ENCODE measurements around the gene AMIGO3. TPM values are rescaled to one million over a fixed set of nuclear protein-coding genes. Genes with fewer than 3 reads are reported as not detected.
A peak's percentile ranks its signal among the peaks of the same experiment; 100 is the strongest.

AMIGO3 gene
- total and polyA plus RNA-seq, 2 experiments from 2014 or later, result 0.18 TPM; not detected in 1

GRCh38 chr3:49702672-49703071, 16.8 kb downstream of the AMIGO3 start:
- in situ Hi-C loops (cut with MboI), result no loop called here
- Histone ChIP-seq H3K27ac (no peak overlapping the region), H2AFZ (no peak overlapping the region), H4K20me1 (ENCODE audit: insufficient read depth) (no peaks in the 10 kb centered on the region), H3K27me3 (replicated peaks; ENCODE audit: insufficient read depth) (no peaks in the 10 kb centered on the region), H3K79me2 (ENCODE audit: insufficient read depth) (no peaks in the 10 kb centered on the region), H3K36me3 (ENCODE audit: low read depth) (no peaks in the 10 kb centered on the region), H3K9ac (no peak overlapping the region), H3F3A (ENCODE audit: insufficient read depth) (0 out of 2 replicates have a peak, but pooled peaks cover 4% of the 10 kb centered on the region), H3K4me3 (no peak overlapping the region), H3K9me2 (ENCODE audit: insufficient read depth) (no peaks in the 10 kb centered on the region), H3K4me1 (ENCODE audit: insufficient read depth) (no peaks in the 10 kb centered on the region), H3K9me3 (ENCODE audit: low read depth) (no peaks in the 10 kb centered on the region), H3K4me2 (ENCODE audit: unreplicated experiment) (no peak overlapping the region)
- no peak for TF ChIP-seq EZH2 (IDR thresholded peaks at IDR 0.05; ENCODE audit: insufficient read depth, poor library complexity, severe bottlenecking)
- WGBS, 2 experiments (ENCODE audit: low coverage in 1 of 2, low lambda C conversion rate in 2 of 2, missing lambda C conversion rate in 2 of 2), result 86 to 88% methylated on average over 10 to 11 of the region's 11 CpGs
- no peak for DNase-seq

GRCh38 chr3:49701388-49702077, 18.0 kb downstream of the AMIGO3 start:
- no peaks in the 10 kb centered on the region for H3K9me3 ChIP-seq (ENCODE audit: low read depth)
- WGBS, 2 experiments (ENCODE audit: low coverage in 1 of 2, low lambda C conversion rate in 2 of 2, missing lambda C conversion rate in 2 of 2), result 92% methylated on average over 16 to 21 of the region's 21 CpGs
- no peaks in the 10 kb centered on the region for H3K27me3 ChIP-seq (replicated peaks; ENCODE audit: insufficient read depth)
- H3K79me2 ChIP-seq (ENCODE audit: insufficient read depth), result no peaks in the 10 kb centered on the region
- H3K36me3 ChIP-seq (ENCODE audit: low read depth), result no peaks in the 10 kb centered on the region
- no peaks in the 10 kb centered on the region for H3K4me1 ChIP-seq (ENCODE audit: insufficient read depth)
- no peaks in the 10 kb centered on the region for H4K20me1 ChIP-seq (ENCODE audit: insufficient read depth)
- H3K9ac ChIP-seq, result no peak overlapping the region
- TF ChIP-seq EZH2phosphoT487 (IDR thresholded peaks at IDR 0.05; ENCODE audit: insufficient read depth, low read depth) (no peak), EZH2 (IDR thresholded peaks at IDR 0.05; ENCODE audit: insufficient read depth, poor library complexity, severe bottlenecking) (no peak)
- H3K9me2 ChIP-seq (ENCODE audit: insufficient read depth), result no peaks in the 10 kb centered on the region
- H2AFZ ChIP-seq, result no peak overlapping the region
- H3K4me2 ChIP-seq (ENCODE audit: unreplicated experiment), result no peak overlapping the region
- H3F3A ChIP-seq (ENCODE audit: insufficient read depth), result 0 out of 2 replicates have a peak, but pooled peaks cover under 1% of the 10 kb centered on the region
- in situ Hi-C loops (cut with MboI), result no loop called here
- DNase-seq, result peak; percentile 39
- H3K4me3 ChIP-seq, result no peak overlapping the region
- H3K27ac ChIP-seq, result no peak overlapping the region

DNA sequence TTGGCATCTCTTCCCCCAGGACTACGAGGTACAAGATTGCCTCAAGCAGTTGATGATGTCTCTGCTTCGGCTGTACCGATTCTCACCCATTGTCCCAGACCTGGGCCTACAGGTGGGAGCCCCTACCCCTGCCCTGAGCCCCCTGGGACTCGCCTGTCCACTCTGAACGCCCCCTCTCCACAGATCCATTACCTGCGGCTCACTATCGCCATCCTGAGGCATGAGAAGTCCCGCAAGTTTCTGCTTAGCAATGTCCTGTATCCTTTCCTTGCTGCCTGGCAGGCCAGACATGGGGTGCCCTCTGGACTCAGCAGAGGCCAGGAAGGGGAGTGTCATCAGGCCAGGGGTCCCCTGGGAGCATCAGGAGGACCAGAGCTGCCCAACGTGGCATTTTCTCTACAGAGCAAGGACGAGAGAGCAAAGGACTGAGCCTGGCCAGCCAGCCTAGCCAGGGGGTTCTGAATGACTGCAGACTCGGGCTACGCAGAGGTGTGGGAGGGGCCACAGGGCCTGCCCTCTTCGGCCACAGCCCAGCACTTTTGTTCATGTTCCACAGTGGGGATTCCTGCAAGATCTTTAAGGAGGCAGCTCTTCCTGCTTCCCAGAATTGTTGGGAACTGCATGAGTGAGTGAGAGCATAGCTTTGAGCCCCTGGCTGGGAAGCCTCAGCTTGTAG, 18.9 kb downstream of the AMIGO3 start:
- H3K9me3 ChIP-seq (ENCODE audit: low read depth), result no peaks in the 10 kb centered on the region
- H3K79me2 ChIP-seq (ENCODE audit: insufficient read depth), result no peaks in the 10 kb centered on the region
- H4K20me1 ChIP-seq (ENCODE audit: insufficient read depth), result no peaks in the 10 kb centered on the region
- no peaks in the 10 kb centered on the region for H3K27me3 ChIP-seq (replicated peaks; ENCODE audit: insufficient read depth)
- no peak overlapping the region for H2AFZ ChIP-seq
- no peak overlapping the region for H3K4me2 ChIP-seq (ENCODE audit: unreplicated experiment)
- H3K36me3 ChIP-seq (ENCODE audit: low read depth), result no peaks in the 10 kb centered on the region
- H3K4me3 ChIP-seq, result no peak overlapping the region
- H3F3A ChIP-seq (ENCODE audit: insufficient read depth), result no peaks in the 10 kb centered on the region
- no peaks in the 10 kb centered on the region for H3K9me2 ChIP-seq (ENCODE audit: insufficient read depth)
- DNase-seq, result no peak
- 74 to 75% methylated on average over 13 of the region's 13 CpGs for WGBS, 2 experiments (ENCODE audit: low coverage in 1 of 2, low lambda C conversion rate in 2 of 2, missing lambda C conversion rate in 2 of 2)
- H3K9ac ChIP-seq, result no peak overlapping the region
- in situ Hi-C loops (cut with MboI), result no loop called here
- H3K27ac ChIP-seq, result no peak overlapping the region
- TF ChIP-seq EZH2 (IDR thresholded peaks at IDR 0.05; ENCODE audit: insufficient read depth, poor library complexity, severe bottlenecking) (no peak), EZH2phosphoT487 (IDR thresholded peaks at IDR 0.05; ENCODE audit: insufficient read depth, low read depth) (no peak)
- no peaks in the 10 kb centered on the region for H3K4me1 ChIP-seq (ENCODE audit: insufficient read depth)

DNA sequence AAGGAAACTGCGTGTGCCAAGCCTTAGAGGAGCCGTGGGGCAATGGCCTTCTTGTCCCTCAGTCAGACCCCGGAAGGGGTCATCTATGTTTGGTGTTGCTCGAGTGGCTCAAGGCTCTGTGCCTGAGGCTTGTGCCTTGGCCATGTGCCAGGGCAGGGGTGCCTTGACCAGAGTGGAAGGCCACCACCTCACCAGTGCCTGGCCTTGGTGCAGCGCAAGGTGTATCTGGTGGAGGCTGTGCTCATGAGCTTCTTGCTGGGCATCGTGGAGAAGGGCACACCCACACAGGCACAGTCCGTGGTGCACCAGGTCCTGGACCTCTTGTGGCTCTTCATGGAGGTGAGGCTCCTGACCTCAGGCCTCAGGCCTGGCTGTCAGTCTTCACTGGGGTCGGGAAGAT, 19.5 kb downstream of the AMIGO3 start:
- H3K4me3 ChIP-seq, result no peak overlapping the region
- H3K4me1 ChIP-seq (ENCODE audit: insufficient read depth), result no peaks in the 10 kb centered on the region
- no peaks in the 10 kb centered on the region for H3F3A ChIP-seq (ENCODE audit: insufficient read depth)
- H3K36me3 ChIP-seq (ENCODE audit: low read depth), result no peaks in the 10 kb centered on the region
- no peak for TF ChIP-seq EZH2phosphoT487 (IDR thresholded peaks at IDR 0.05; ENCODE audit: insufficient read depth, low read depth)
- TF ChIP-seq EZH2 (IDR thresholded peaks at IDR 0.05; ENCODE audit: insufficient read depth, poor library complexity, severe bottlenecking), result no peak
- in situ Hi-C loops (cut with MboI), result no loop called here
- H2AFZ ChIP-seq, result no peak overlapping the region
- no peak overlapping the region for H3K27ac ChIP-seq
- no peaks in the 10 kb centered on the region for H3K9me2 ChIP-seq (ENCODE audit: insufficient read depth)
- no peak overlapping the region for H3K9ac ChIP-seq
- H3K27me3 ChIP-seq (replicated peaks; ENCODE audit: insufficient read depth), result no peaks in the 10 kb centered on the region
- H3K4me2 ChIP-seq (ENCODE audit: unreplicated experiment), result no peak overlapping the region
- no peaks in the 10 kb centered on the region for H3K79me2 ChIP-seq (ENCODE audit: insufficient read depth)
- H4K20me1 ChIP-seq (ENCODE audit: insufficient read depth), result no peaks in the 10 kb centered on the region
- no peaks in the 10 kb centered on the region for H3K9me3 ChIP-seq (ENCODE audit: low read depth)
- WGBS, 2 experiments (ENCODE audit: low coverage in 1 of 2, low lambda C conversion rate in 2 of 2, missing lambda C conversion rate in 2 of 2), result 68 to 80% methylated on average over 7 to 8 of the region's 8 CpGs
- no peak for DNase-seq

Measured in GM23248 (cell line).